ENCODE data around the gene DDX25. TPM values are rescaled to one million over a fixed set of nuclear protein-coding genes. Genes with fewer than 3 reads are reported as not detected.

DDX25 gene
- polyA plus RNA-seq, 3 donors = not detected

- Histone ChIP-seq H3K36me3 (replicated peaks in 1 of 2; ENCODE audit: control insufficient read depth in 1 of 2, insufficient read depth in 2 of 2, low read length in 2 of 2) (no peaks in the 10 kb centered on the region), H2AFZ (ENCODE audit: insufficient read depth, low read depth, low read length, poor library complexity, severe bottlenecking) (no peak overlapping the region), H3K9ac (ENCODE audit: insufficient read depth, low read length, poor library complexity, severe bottlenecking) (no peak overlapping the region), H4K20me1 (ENCODE audit: insufficient read depth, low read length) (no peaks in the 10 kb centered on the region), H3K4me3 (replicated peaks in 1 of 3; ENCODE audit: low read depth in 2 of 3, low read length in 3 of 3) (no peak overlapping the region), H3K4me2 (replicated peaks; ENCODE audit: extremely low read depth, low read length, poor library complexity, severe bottlenecking) (no peak overlapping the region), H3K27ac (ENCODE audit: low read depth in 1 of 2, low read length in 2 of 2) (no peak overlapping the region), H3K79me2 (ENCODE audit: insufficient read depth, low read length) (no peaks in the 10 kb centered on the region), H3K4me1 (ENCODE audit: control insufficient read depth in 1 of 2, insufficient read depth in 2 of 2, low read length in 2 of 2) (no peaks in the 10 kb centered on the region), H3K9me3 (replicated peaks in 1 of 2; ENCODE audit: control insufficient read depth in 1 of 2, insufficient read depth in 1 of 2, low read length in 2 of 2) (no peaks in the 10 kb centered on the region), H3K27me3 (ENCODE audit: control insufficient read depth in 2 of 2, insufficient read depth in 2 of 2, low read length in 2 of 2) (no peaks in the 10 kb centered on the region)
- WGBS (ENCODE audit: insufficient coverage) = 96% methylated on average over 18 of the region's 22 CpGs
- H3K4me1 Mint-ChIP-seq = no peaks in the 10 kb centered on the region
- no peak overlapping the region for H3K4me3 Mint-ChIP-seq
- H3K27me3 Mint-ChIP-seq (ENCODE audit: low read depth in 3 of 3) = peaks cover 2 to 5% (median 2%) of the 10 kb centered on the region in 3 donors
- H3K9me3 Mint-ChIP-seq = no peaks in the 10 kb centered on the region
- intact Hi-C loops (cut with micrococcal nuclease) = no loop called here
- H3K27ac Mint-ChIP-seq = no peak overlapping the region
- no peak for DNase-seq
- no peaks in the 10 kb centered on the region for H3K36me3 Mint-ChIP-seq
- TF ChIP-seq CTCF (IDR thresholded peaks at IDR 0.05) = no peak
Observed at GRCh38 chr11:125949271-125950177, 45.2 kb downstream of the DDX25 start.

- Histone ChIP-seq H3K4me2 (replicated peaks; ENCODE audit: extremely low read depth, low read length, poor library complexity, severe bottlenecking) (no peak overlapping the region), H2AFZ (ENCODE audit: insufficient read depth, low read depth, low read length, poor library complexity, severe bottlenecking) (no peak overlapping the region), H3K4me1 (ENCODE audit: control insufficient read depth in 1 of 2, insufficient read depth in 2 of 2, low read length in 2 of 2) (no peaks in the 10 kb centered on the region), H4K20me1 (ENCODE audit: insufficient read depth, low read length) (no peaks in the 10 kb centered on the region), H3K9me3 (replicated peaks in 1 of 2; ENCODE audit: control insufficient read depth in 1 of 2, insufficient read depth in 1 of 2, low read length in 2 of 2) (no peaks in the 10 kb centered on the region), H3K27me3 (ENCODE audit: control insufficient read depth in 2 of 2, insufficient read depth in 2 of 2, low read length in 2 of 2) (no peaks in the 10 kb centered on the region), H3K36me3 (replicated peaks in 1 of 2; ENCODE audit: control insufficient read depth in 1 of 2, insufficient read depth in 2 of 2, low read length in 2 of 2) (no peaks in the 10 kb centered on the region), H3K27ac (ENCODE audit: low read depth in 1 of 2, low read length in 2 of 2) (no peak overlapping the region), H3K79me2 (ENCODE audit: insufficient read depth, low read length) (no peaks in the 10 kb centered on the region), H3K4me3 (replicated peaks in 1 of 3; ENCODE audit: low read depth in 2 of 3, low read length in 3 of 3) (no peak overlapping the region), H3K9ac (ENCODE audit: insufficient read depth, low read length, poor library complexity, severe bottlenecking) (no peak overlapping the region)
- TF ChIP-seq CTCF (IDR thresholded peaks at IDR 0.05) = no peak
- peaks cover 2 to 5% (median 2%) of the 10 kb centered on the region in 3 donors for H3K27me3 Mint-ChIP-seq (ENCODE audit: low read depth in 3 of 3)
- DNase-seq = no peak
- no peaks in the 10 kb centered on the region for H3K9me3 Mint-ChIP-seq
- H3K27ac Mint-ChIP-seq = peak overlapping the region in 1 of 7 donors; percentile 58
- WGBS (ENCODE audit: insufficient coverage) = 94% methylated on average over 7 of the region's 11 CpGs
- H3K4me1 Mint-ChIP-seq = no peaks in the 10 kb centered on the region
- no peak overlapping the region for H3K4me3 Mint-ChIP-seq
- no peaks in the 10 kb centered on the region for H3K36me3 Mint-ChIP-seq
- intact Hi-C loops (cut with micrococcal nuclease) = no loop called here
Observed at GRCh38 chr11:125950178-125950490, 45.8 kb downstream of the DDX25 start.
